ENCODE results near the gene FOXO6.

Gene FOXO6

GRCh38 chr1:41411229-41411628, 50.0 kb downstream of the FOXO6 start:
- peak in 1 of 2 experiments; percentile 50 for DNase-seq

- no peak for DNase-seq
These were observed 51.5 kb downstream of the FOXO6 start for GRCh38 chr1:41412748-41413147.

- DNase-seq = no peak
These were observed 52.6 kb downstream of the FOXO6 start for GRCh38 chr1:41413748-41414281.

GRCh38 chr1:41414296-41414695, 53.1 kb downstream of the FOXO6 start:
- no peak for DNase-seq

- DNase-seq = peak; percentile 20 to 50
These were observed 53.6 kb downstream of the FOXO6 start for GRCh38 chr1:41414716-41415306.

GRCh38 chr1:41416081-41416480, 54.8 kb downstream of the FOXO6 start:
- DNase-seq = peak; percentile 30 to 49

- peak; percentile 74 for DNase-seq
These were observed 55.5 kb downstream of the FOXO6 start for GRCh38 chr1:41416552-41417334.

GRCh38 chr1:41417335-41417682, 56.1 kb downstream of the FOXO6 start:
- no peak for DNase-seq

- no peak for DNase-seq
These were observed 56.5 kb downstream of the FOXO6 start for GRCh38 chr1:41417746-41418145.

- DNase-seq = peak; percentile 35 to 59
These were observed 57.8 kb downstream of the FOXO6 start for GRCh38 chr1:41418857-41419583.

GRCh38 chr1:41419584-41420295, 58.5 kb downstream of the FOXO6 start:
- DNase-seq = no peak

- no peak for DNase-seq
These were observed 59.1 kb downstream of the FOXO6 start for GRCh38 chr1:41420351-41420750.

- no peak for DNase-seq
These were observed 59.6 kb downstream of the FOXO6 start for GRCh38 chr1:41420860-41421259.

- DNase-seq = no peak
These were observed 61.1 kb downstream of the FOXO6 start for GRCh38 chr1:41422306-41422705.

GRCh38 chr1:41423511-41424191, 62.4 kb downstream of the FOXO6 start:
- DNase-seq = no peak

GRCh38 chr1:41424581-41425118, 63.4 kb downstream of the FOXO6 start:
- no peak for DNase-seq

GRCh38 chr1:41425369-41425768, 64.1 kb downstream of the FOXO6 start:
- no peak for DNase-seq

- DNase-seq = no peak
These were observed 65.1 kb downstream of the FOXO6 start for GRCh38 chr1:41426201-41426890.

GRCh38 chr1:41427122-41427913, 66.1 kb downstream of the FOXO6 start:
- DNase-seq = no peak

- DNase-seq = no peak
These were observed 66.9 kb downstream of the FOXO6 start for GRCh38 chr1:41427916-41428737.
